GM11168 (cell line): ENCODE results near the gene LDB3.
"Not testable (repeated sequence)": the region's sequence is repeated elsewhere in the genome, so short reads cannot be mapped to it uniquely, and the experiment has no call there.

Experiments
- in situ Hi-C: fragments of 300-500 bp; cut with MboI; formaldehyde crosslinking; loops from one replicate; pipeline ENCODE4 v1.12.0; 2022; ENCODE audit warnings: low sequenced_read_pairs; ENCODE audit not compliant: unreplicated experiment

The LDB3 gene, protein sequence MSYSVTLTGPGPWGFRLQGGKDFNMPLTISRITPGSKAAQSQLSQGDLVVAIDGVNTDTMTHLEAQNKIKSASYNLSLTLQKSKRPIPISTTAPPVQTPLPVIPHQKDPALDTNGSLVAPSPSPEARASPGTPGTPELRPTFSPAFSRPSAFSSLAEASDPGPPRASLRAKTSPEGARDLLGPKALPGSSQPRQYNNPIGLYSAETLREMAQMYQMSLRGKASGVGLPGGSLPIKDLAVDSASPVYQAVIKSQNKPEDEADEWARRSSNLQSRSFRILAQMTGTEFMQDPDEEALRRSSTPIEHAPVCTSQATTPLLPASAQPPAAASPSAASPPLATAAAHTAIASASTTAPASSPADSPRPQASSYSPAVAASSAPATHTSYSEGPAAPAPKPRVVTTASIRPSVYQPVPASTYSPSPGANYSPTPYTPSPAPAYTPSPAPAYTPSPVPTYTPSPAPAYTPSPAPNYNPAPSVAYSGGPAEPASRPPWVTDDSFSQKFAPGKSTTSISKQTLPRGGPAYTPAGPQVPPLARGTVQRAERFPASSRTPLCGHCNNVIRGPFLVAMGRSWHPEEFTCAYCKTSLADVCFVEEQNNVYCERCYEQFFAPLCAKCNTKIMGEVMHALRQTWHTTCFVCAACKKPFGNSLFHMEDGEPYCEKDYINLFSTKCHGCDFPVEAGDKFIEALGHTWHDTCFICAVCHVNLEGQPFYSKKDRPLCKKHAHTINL

DNA sequence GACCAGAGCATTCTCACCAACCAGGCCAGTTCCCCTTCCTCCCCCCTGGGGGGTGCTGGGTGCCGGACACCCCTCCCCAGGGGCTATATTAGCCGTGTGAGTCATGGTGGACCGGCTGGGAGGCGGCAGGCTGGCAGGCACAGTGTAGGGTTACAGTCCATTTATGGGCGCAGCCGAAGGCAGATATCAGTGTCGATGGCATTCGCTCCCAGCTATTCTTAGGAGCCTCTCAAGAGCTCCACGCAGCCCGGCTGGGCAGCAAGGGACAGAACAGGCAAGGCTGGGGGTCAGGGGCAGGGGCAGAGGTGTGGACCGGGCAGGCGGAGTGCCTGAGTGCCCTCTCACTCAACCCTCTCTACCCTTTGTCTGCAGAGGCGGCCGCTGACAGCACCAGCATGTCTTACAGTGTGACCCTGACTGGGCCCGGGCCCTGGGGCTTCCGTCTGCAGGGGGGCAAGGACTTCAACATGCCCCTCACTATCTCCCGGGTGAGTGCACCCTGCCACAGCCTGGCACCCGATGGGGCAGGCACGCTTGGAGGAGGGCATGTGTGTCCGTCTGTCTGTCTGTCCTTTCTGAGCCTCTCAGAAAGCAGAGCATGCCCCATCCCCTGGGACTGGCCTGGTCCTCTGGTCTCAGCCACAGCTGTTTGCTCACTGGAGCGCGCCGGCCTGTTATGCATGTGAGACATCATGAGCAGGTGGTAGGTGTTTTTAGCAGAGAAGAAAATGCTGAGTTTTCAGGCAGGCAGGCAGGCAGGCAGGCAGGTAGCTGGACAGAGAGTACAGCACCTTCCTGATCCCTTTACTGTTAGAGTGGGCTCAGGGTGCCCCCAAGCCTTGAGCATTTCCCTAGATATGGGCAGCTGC lies at the start of gene LDB3:
Gene LDB3 (plus strand): TSS at position 215 of the 869 bp plus-strand sequence. CDS start 181 bp downstream, at position 396.
- in situ Hi-C loops = no loop called here

DNA sequence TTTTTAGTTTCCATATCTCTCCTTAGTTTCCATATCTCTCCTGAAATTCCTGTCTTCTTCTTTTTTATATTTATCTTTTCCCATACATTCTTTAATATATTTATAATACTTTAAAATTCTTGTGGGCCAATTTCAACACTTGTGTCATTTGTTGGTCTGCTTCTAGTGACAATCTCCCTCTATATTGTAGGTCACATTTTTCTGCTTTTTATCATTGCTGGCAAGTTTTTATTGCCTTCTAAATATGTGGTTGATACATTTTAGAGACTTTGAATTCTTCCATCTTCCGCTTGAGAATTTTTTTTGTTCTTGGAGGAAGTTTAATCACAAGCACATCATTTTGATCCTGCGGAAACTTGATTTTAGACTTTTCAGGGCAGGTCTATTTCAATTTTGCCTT lies 40.0 kb upstream of the LDB3 start:
- in situ Hi-C loops = no loop called here

DNA sequence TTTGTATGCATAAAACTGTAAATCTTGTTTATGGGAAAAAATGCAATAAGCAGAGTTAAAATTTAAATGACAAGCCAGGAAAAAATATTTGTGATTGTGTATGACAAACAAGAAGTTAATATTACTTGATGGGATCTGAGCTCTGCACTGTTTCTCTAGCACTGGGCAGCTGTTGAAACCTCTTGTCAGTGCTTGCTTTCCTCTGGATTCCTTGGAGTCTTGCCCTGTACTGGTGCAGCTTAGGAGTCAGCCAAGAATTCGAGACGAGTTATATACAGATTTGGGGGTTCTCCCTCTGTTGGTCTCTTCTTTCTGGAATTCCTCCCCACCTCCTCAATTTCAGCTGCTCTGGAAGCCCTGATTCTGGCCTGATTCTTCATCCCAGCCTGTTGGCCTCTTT lies 38.2 kb upstream of the LDB3 start:
- in situ Hi-C loops = no loop called here

DNA sequence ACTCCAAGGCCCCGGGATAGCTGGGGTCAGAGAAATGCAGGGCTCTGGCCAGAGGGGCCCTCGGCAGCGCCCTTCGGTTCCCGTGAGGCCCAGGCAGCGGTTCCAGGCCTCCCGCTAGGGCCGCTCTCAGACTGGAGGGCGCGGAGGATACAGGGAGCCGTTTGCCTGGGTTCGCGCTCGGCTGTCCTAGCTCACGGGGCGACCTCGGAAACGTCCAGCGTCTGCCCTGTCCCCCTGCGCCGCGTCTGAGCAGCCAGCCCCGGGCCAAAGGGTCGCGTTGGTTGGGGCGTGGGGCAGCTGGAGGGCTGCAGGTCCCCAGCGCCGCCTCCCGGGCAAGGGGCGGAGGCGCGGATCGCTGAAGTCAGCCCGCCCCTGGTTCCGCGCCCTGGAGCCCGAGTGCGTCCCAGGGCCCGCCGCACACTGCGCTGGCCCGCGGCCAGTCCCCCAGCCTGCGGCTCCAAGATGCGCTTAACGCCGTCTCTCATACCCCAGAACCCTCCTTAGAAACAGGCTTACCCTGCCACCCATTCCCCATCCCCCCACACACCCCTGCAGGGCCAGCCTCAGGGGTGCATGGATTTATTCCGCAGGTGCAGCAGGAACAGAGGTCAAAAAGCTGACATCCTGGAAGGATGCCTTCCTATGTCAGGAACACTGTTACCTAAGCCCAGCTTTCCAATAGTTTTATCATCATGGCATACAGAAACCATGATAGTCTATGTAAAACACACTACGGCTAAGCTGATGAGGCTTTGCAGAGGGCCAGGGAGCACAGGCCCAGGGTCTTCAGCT lies 36.1 kb upstream of the LDB3 start:
- in situ Hi-C loops = no loop called here

DNA sequence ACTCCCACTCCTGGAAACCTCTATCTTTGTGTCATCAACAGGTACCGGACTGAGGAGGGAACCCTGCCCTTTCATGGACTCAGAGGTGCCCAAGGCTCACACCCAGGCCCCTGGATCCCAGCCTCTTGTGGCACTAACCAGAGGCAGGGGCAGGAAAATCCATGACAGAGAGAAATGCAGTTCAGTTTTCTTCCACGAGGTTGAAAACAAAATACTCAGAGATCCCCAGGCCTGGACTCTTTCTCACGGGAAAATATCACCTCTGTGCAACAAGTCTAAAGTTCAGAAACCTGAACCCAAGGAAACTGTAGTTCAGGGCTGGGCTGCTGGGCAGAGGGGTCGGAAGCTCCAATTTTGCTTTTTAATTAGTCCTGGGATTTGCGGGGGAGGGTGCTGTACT lies 35.4 kb upstream of the LDB3 start:
- in situ Hi-C loops = no loop called here

DNA sequence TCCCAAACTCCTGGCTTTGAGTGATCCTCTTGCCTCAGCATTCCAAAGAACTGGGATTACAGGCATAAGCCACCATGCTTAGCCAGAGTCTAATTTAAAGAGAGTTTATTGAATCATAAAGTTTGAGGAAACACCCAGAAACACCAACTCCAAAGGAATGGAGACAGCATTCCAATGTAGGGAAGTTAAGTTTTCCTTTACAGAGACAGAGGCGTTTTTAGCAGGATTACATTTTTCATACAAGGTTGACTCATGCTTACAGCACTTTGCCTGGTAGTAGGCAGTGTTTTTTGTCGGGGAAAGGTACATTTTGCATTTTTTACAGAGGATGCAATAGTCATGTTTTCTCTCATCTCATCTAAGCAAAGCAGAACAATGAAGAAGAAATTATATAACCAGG lies 32.9 kb upstream of the LDB3 start:
- in situ Hi-C loops = no loop called here

DNA sequence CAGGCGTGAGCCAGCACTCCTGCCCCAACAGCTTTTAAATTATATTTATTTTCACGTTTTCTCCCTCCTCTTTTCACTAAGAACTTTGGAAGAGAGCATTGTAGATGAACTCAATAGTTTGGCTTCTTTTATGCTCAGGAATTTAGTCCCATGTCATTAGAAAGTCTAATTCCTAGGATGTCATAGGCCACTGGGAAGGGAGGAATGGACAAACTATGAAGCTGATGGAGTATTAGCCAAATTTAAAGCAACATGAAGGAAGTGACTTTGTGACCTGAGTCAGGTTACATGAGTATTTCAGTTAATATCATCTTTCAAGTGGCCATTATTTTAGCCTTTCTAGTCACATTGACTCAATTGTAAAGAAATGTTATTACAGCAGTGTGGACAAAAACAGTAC lies 32.0 kb upstream of the LDB3 start:
- in situ Hi-C loops = no loop called here

DNA sequence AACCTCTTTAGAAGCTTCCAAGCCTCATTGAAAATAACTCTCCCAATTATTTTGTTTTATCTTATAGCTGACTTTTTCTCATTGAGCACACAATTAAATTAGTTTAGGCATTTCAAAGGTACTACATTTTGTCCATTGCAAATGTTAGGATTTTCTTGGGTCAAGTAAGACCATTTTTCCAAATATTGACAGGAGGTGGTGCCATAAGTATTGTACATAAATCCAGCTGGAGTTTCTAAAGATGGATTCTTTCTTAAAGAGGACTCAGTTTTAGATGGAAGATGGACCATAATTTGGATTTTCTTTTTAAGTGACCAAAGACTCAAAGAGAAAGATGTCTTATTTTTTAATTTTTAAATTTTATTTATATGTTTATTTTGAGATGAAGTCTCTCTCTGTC lies 26.3 kb upstream of the LDB3 start:
- in situ Hi-C loops = no loop called here

DNA sequence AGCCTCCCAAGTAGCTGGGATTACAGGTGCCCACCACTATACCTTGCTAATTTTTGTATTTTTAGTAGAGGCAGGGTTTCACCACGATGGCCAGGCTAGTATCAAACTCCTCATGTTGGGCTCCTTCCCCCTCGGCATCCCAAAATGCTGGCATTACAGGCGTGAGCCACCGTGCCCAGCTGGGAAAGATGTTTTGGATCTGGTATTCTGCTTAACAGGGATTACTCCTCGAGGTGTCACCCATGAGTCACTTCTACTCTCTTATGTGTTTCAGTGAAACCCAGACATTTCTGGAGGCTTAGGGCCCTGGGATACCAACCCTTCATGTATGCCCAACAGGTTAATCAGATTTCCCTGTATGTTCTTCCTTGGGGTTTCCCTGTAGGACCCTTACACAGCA lies 25.8 kb upstream of the LDB3 start:
- in situ Hi-C loops = no loop called here

DNA sequence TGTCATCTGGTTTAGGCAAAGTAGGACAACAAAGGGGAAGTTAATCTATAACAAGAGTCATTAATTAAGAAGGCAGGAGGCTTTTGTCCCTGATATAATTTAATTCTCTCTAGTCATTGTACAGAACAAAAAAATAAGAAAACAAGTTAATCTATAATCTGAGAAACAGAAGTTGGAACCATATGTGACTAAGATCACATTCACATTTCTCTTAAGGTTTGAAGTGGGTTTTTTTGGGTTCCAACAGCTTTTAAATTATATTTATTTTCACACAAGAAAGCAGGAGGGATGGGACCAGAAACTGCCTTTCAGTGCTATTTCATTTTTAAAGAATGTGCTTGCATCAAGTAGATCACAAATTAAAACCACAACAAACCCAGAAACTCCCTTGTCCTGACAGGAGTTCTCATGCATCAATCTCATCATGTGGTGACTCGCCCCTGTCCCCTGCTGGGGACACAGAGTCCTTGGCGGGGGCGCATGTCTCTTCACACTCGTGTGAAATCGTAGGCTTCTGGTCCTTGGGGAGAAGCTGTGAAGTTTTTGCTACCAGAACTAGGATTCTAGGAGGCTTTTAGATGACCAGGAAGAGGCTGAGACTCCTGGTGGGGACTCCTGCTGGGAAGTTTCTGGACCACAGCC lies 24.0 kb upstream of the LDB3 start:
- in situ Hi-C loops = no loop called here

DNA sequence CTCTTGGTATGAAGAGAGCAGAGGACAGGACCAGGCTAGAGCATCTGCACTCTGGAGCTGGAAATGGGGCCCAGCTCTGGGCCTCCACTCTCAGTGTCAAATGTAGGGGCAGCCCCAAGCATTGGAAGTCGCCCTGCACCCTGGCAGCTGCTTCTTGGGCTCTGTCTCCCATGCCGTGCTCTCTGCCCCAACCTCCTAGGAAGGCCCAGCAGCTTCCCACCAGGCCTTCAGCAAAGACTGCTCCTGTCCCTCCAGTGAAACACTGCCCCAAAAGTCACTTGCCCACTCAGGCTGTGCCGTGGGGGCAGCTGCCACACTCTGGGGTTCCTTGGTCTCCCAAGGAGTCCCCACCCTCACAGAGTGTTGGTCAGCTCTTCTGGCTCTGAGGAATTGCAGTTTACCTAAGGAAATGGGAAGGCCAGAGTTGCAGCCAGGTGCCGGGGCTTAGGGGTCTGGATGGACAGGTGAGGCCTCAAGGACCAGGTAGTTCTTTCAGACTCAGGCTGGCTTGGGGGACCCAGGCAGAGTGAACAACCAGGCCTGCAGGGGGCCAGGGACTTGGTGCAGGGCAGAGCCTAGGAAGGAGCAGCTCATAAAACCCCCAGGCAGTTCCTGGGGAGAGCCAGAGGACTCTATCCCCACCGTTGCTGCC lies 23.4 kb upstream of the LDB3 start:
- in situ Hi-C loops = no loop called here

DNA sequence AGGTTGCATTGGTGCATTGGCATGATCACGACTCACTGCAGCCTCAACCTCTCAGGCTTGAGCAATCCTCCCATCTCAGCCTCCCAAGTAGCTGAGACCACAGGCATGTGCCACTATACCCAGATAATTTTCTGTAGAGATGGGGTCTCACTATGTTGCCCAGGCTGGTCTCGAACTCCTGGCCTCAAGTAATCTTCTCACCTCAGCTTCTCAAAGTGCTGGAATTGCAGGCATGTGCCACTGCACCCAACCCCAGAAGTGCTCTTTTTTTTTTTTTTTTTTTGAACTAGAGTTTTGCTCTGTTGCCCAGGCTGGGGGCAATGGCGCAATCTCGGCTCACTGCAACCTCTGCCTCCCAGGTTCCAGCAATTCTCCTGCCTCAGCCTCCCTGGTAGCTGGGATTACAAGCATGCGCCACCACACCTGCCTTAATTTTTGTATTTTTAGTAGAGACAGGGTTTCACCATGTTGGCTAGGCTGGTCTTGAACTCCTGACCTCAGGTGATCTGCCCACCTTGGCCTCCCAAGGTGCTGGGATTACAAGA lies 22.6 kb upstream of the LDB3 start:
- in situ Hi-C loops = not testable (repeated sequence)

DNA sequence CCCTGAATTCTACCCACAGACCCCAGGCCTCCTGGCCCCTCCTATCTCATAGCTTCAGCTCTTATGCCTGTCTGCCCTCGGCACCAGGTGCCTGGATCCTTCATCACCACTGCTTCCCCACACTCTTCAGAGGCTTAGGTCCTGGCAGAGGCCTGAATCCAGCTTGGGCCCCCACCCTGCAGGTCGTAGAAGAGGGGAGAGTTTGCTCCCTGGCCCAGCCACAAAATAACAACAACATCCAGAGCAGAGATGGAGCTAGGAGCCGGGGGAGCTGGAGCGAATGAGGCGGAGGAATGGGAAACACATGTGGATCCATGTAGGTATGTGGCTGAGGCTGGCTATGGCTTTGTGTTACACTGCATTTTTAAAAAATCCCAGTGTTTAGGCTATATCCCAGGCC lies 21.8 kb upstream of the LDB3 start:
- in situ Hi-C loops = no loop called here

DNA sequence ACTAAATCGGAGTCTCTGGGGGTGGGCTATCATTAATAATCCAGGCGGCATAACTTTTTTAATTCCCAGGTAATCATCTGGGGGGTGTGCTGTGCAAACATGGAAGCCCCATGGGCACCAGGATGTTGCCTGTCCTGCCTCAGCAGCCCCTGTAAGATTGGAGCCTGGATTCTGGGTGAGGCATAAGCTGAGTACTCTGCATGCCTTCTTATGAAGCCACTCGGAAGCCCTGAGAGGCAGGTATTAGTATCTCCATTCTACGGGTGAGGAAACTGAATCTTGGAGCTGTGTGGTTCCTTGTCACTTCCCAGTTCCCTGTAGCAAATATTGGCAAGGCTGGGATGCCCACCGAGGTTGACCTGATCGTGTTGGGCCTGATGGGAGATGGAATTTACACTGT lies 21.4 kb upstream of the LDB3 start:
- in situ Hi-C loops = no loop called here

DNA sequence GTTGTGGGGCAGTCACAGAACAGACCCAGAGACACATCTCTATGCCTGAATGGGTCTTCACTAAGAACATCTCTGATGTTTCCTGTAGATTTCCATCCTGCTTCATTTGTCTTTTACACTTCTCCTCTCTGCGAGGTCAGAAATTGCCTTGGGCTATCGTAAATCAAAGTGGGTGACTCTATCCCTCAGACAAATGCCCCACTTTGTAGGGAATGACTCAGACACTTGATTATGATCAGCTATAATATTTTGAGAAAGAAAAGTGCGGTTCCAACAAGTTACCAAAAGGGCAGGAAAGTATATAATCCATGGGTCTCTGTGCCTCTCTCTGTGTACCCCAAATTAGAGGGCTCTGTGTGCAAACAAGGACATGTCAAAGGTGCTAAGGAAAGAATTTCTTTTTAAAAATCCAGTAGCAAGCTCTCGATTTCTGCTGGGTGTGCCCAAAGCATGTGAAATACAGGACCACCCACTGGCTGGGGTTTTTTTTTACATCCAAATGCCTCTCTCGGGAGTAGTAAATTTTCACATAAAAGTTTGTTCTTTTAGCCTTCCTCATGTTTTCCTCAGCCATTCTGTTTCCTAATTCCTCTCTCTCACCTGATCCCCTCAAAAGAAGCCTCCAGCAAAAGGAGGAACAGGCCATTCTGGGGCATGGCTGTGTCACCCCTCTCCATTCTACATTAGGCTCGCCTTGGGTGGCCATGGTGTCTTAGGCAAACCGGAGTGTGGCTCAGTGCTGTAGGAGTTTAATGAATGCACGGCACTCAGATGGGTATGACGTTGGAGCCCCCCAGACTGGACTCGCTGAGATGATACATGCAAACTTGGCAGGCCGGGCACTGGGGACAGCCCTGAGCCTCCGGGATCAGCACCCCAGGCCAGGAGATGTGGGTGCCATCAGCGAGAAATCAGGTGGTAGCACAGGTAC lies 20.3 kb upstream of the LDB3 start:
- in situ Hi-C loops = no loop called here

DNA sequence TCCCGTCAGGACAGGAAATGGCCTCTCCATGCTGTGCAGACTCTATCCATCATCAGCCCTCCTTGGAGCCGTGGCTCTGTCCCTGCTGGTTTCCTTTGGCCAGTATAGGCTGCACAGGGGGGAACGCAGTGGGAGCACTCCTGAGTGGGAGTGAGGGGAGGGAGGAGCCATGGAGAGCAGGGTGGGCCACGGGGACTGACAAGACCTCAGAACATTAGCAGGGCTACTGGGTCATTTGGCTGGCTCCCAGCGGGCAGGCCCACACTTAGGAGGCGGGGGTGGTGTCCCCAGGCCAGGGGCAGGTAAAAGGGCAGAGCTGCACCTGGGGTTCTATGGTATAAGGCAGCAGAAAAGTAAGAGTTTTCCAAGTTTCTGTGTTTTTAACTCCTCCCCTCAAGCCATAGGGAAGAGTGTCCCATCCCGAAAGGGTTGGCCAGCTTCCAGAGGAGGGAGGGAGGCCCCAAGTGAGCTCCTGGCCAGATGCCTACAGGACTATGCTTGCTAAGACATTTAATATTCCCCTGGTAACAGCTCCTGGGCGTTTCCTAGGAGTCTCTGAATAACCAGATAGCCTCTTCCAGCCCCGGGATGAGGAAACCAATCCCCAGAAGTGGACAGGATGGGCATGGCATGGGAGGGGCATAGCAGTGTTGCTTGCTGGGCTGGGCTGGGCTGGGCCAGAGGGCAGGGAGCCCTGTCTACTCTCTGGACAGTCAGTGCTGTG lies 19.4 kb upstream of the LDB3 start:
- in situ Hi-C loops = no loop called here

DNA sequence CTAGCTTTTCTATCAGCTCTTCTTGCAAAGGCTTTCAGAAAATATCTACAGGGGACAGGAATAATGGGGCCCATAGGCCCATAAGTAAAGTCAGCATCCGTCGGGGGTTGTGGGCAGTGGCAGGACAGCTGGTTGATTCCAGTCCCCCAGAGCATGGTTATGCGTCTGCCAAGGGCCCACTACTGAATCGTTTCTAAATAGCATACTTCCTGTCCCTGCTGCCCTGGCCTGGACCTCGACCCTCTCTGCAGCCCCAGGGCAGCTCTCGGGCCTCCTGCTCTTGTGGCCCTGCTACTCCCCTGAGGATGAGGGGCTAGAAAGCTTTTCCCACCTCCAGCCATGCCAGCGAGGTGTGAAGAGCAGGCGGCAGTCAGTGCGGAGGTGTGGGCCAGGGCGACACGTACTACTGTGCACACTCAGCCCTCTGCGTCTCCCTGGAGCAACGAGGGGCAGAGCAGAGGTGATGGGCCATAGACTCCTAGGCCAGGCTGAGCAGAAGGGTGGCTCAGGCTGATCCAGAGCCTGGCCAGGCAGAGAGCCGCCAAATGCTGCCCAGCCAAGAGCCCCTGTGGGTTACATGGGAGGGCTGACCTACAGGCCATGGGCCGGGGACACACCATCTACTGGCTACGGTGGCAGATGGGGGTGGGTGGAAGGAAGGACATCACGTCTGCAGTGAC lies 18.7 kb upstream of the LDB3 start:
- in situ Hi-C loops = no loop called here
